IPS-NIHi7 (cell line): ENCODE results near the gene ITPA.

Experiments used
- DNase-seq: peaks from one replicate; pipeline ENCODE4 v3.0.0; 2012; ENCODE audit warnings: mixed read lengths; ENCODE audit errors: extremely low spot score

Gene ITPA

GRCh38 chr20:3209257-3209945, at the start of gene ITPA:
Gene ITPA (plus strand): TSS chr20:3209498. CDS start chr20:3209552, 54 bp downstream.
- DNase-seq, result peak; percentile 73

DNA sequence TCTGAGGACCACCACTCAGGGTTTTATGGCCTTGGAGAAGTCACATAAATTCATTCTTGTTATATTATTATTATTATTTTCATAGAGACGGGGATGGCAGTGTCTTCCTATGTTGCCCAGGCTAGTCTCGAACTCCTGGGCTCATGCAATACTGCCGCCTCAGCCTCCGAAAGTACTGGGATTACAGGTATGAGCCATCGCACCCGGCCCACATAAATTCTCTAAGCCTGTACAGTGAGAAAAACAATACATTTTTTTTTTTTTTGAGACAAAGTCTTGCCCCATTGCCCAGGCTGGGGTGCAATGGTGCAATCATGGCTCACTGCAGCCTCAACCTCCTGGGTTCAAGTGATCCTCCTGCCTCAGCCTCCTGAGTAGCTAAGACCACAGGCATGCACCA, 48.9 kb upstream of the ITPA start:
- no peak for DNase-seq

DNA sequence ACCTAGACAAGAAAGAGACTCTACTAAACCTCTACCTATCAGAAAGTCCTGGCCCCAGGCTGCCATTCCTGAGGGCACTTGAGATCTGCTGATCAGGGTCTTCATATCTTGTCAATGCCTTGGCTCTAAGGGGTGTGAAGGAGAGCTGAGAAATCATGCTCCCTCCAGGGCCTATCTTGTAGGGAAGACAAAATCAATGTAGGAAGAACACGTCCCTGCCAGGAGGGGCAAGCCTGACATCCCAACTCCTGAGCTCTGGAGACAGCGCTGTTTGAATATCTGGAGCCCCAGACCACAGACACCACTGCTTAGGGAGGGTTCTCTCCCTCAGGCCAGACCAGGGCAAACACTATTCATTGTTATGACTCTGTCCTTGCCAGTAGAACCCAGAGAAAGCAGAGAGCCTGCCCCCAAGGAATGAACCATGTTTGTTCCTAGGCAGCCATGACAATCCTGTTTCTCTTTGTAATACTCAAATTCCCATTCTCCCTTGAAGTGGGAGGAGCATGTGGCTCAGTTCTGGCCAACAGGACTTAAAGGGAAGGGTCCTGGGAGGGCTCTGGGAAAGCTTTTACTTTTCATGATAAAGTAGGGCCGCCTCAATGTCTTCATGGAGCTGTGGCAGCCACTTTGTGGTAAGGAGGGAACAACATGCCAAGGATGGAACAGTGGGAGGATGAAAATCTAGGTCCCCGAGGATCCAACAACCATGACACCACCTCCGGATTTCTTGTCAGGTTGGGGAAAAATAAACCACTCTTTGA, 47.8 kb upstream of the ITPA start:
- DNase-seq, result no peak

- no peak for DNase-seq
Measured at GRCh38 chr20:3162080-3162611, 47.2 kb upstream of the ITPA start.

GRCh38 chr20:3163099-3164042, 45.9 kb upstream of the ITPA start:
- DNase-seq, result no peak

- no peak for DNase-seq
Measured at GRCh38 chr20:3164043-3164762, 45.1 kb upstream of the ITPA start.

DNA sequence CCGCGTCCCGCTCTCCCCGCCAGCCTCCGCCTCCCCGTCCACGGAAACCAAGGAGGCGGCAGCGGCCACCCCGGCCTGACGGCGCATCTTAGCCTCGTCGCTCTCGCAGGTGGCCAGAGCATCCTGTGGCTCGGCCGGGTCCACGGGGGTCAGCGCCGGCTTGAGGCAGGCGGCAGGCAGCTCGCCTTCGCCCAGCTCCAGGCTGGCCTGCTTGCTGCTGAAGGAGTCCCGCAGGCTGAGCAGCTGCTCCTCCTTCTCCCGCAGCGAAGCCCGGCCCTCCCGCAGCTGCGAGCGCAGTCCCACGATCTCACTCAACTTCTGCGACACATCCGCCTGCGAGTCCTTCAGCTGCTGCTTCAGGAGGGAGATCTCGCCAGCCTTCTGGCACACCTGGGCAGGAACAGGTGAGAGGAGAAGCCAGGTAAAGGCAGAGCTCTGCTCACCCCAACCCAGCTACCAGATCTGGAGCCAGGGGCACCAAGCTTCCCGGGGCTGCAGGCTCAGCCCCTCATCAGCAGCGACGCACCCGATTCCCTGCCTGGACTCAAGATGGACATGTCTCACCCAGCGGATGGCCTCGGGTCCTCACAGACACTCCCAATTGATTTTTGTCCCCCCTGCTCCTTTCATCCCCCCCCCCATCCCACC, 44.4 kb upstream of the ITPA start:
- no peak for DNase-seq

- DNase-seq, result no peak
Measured at GRCh38 chr20:3165473-3166337, 43.6 kb upstream of the ITPA start.

DNA sequence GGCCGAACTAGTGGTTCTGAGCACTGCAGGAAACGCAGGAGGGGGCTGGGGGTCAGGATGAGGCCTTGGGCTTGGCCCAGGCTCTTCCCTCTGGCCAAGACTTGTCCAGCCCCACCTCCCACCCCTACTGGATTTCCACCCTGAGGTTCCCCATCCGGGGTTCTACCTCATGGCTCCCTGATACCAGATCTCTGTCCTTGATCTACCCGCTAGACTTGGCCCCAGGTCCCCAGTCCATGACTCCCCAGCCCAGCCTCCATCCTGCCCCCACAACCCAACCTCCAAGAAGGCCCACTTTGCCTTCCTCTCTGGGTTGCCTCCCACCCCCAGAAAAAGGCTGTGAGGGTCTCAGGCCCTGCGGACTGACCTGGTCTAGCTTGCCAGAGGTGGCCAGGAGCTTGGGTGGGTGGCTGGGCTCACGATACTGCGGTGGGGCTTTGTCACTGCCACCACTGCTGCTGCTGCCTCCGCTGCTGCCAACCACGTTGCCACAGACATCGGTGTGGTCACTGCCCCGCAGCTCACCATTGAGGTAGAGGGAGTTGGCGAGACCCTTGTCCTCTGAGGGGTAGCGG, 42.9 kb upstream of the ITPA start:
- no peak for DNase-seq

GRCh38 chr20:3166913-3167342, 42.4 kb upstream of the ITPA start:
- DNase-seq, result no peak

DNA sequence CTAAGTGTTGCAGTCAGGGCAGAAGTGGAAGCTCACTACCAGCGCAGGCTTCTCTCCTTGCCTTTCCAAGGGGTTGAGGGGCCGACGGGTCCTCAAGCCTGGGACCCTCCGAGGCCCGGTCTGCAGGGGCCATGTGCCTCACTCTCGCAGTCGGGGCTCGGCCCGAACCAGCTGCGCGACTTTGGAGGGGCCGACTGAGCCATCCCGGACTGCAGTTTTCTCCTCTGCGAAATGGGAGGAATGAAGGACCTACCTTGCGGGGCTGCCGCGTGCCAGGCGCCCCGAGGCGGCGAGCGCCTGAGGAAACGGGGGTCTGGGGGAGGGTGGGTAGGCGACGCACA, 41.6 kb upstream of the ITPA start:
- no peak for DNase-seq

GRCh38 chr20:3168079-3168828, 41.0 kb upstream of the ITPA start:
- peak; percentile 83 for DNase-seq

GRCh38 chr20:3168829-3169590, 40.3 kb upstream of the ITPA start:
- DNase-seq, result no peak

DNA sequence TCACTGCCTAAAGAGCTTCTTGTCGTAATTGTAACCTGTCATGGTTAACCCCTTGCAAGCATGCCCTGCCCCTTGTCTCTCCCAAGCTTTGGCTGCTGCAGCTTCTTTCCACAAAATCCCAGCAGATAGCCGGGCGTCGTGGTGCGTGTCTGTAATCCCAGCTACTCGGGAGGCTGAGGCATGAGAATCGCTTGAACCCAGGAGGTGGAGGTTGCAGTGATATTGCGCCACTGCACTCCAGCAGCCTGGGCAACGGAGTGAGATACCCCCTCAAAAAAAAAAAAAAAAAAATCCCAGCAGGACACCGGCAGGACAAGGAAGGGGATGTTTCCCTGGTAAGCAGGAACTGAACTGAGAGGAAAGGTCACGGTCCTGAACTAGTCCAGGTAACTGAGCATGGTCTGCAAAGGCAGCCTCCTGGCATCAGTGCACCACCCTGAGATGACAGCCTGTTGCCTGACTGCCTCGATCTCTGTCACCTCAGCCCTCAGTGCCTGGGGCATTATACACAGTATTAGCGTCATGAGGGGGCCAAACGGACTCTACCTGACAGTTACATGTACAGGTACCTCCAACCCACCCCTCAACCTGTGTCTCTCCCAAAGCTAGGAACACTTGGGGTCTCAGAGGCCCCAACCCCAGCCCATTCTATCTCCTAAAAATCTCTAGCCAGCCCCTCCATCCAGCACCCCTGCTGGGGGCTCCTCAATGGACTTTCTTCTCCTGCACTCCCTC, 37.7 kb upstream of the ITPA start:
- DNase-seq, result no peak

- no peak for DNase-seq
Measured at GRCh38 chr20:3172126-3172932, 37.0 kb upstream of the ITPA start.

- DNase-seq, result peak; percentile 83
Measured at GRCh38 chr20:3172933-3173609, 36.2 kb upstream of the ITPA start, which contains the start of gene LZTS3. Gene LZTS3 (minus strand): TSS chr20:3173549. CDS start chr20:3167163, 6,386 bp downstream.
